Stomach smooth muscle (tissue), 2 donors: ENCODE results near the gene PRDM2.

Experiments
- H3K27ac ChIP-seq: one replicate; pipeline ENCODE4 v1.7.0; 2013; ENCODE audit warnings: mild to moderate bottlenecking, low read length, inconsistent platforms
- H3K27me3 ChIP-seq, 2 donors: one replicate each; pipeline ENCODE4 v1.7.0; 2013; ENCODE audit warnings: low read length in 2 of 2; ENCODE audit not compliant: insufficient read depth in 2 of 2, control insufficient read depth in 1 of 2
- H3K36me3 ChIP-seq, 2 donors: one replicate each; pipeline ENCODE4 v1.7.0; 2013; ENCODE audit warnings: low read length in 2 of 2; ENCODE audit not compliant: control insufficient read depth in 2 of 2, insufficient read depth in 2 of 2
- H3K4me1 ChIP-seq: one replicate; pipeline ENCODE4 v1.7.0; 2013; ENCODE audit warnings: low read length; ENCODE audit not compliant: control insufficient read depth, insufficient read depth
- H3K4me3 ChIP-seq, 2 donors: one replicate each; pipeline ENCODE4 v1.7.0; 2013; ENCODE audit warnings: low read length in 2 of 2
- H3K9ac ChIP-seq, 2 donors: one replicate each; pipeline ENCODE4 v1.7.0; 2013; ENCODE audit warnings: low read length in 2 of 2, mild to moderate bottlenecking in 1 of 2
- H3K9me3 ChIP-seq, 2 donors: one replicate each; pipeline ENCODE4 v1.7.0; 2013; ENCODE audit warnings: low read length in 2 of 2; ENCODE audit not compliant: control insufficient read depth in 2 of 2
- donor health status: healthy.
- donor health status: Pancreatic carcinoma.

PRDM2 gene

GRCh38 chr1:13778431-13778830 is 78.4 kb downstream of the PRDM2 start:
- H3K27me3 ChIP-seq: no peaks in the 10 kb centered on the region
- H3K9ac ChIP-seq: no peak overlapping the region
- H3K27ac ChIP-seq: no peak overlapping the region
- H3K36me3 ChIP-seq: peaks cover 32 to 45% of the 10 kb centered on the region in 2 donors
- H3K4me1 ChIP-seq: peaks cover 8% of the 10 kb centered on the region
- no peak overlapping the region for H3K4me3 ChIP-seq
- H3K9me3 ChIP-seq: no peaks in the 10 kb centered on the region

- Histone ChIP-seq H3K36me3 (peaks cover 29 to 40% of the 10 kb centered on the region in 2 donors), H3K4me3 (no peak overlapping the region), H3K27ac (no peak overlapping the region), H3K9me3 (no peaks in the 10 kb centered on the region), H3K4me1 (peaks cover 17% of the 10 kb centered on the region), H3K9ac (no peak overlapping the region), H3K27me3 (no peaks in the 10 kb centered on the region)
Observed at GRCh38 chr1:13779930-13780329, 79.9 kb downstream of the PRDM2 start.

GRCh38 chr1:13780780-13781179 is 80.8 kb downstream of the PRDM2 start:
- Histone ChIP-seq H3K9ac (no peak overlapping the region), H3K27ac (no peak overlapping the region), H3K4me3 (no peak overlapping the region), H3K36me3 (peaks cover 27 to 40% of the 10 kb centered on the region in 2 donors), H3K4me1 (peaks cover 24% of the 10 kb centered on the region), H3K9me3 (no peaks in the 10 kb centered on the region), H3K27me3 (no peaks in the 10 kb centered on the region)

GRCh38 chr1:13781228-13781627 is 81.2 kb downstream of the PRDM2 start:
- no peak overlapping the region for H3K4me3 ChIP-seq
- H3K27me3 ChIP-seq: no peaks in the 10 kb centered on the region
- no peak overlapping the region for H3K9ac ChIP-seq
- peaks cover 24% of the 10 kb centered on the region for H3K4me1 ChIP-seq
- H3K36me3 ChIP-seq: peaks cover 22 to 36% of the 10 kb centered on the region in 2 donors
- H3K27ac ChIP-seq: no peak overlapping the region
- no peaks in the 10 kb centered on the region for H3K9me3 ChIP-seq

GRCh38 chr1:13781907-13782633 is 82.1 kb downstream of the PRDM2 start:
- no peak overlapping the region for H3K27ac ChIP-seq
- no peak overlapping the region for H3K9ac ChIP-seq
- no peaks in the 10 kb centered on the region for H3K9me3 ChIP-seq
- H3K4me3 ChIP-seq: peak overlapping the region in 1 of 2 donors; percentile 15
- H3K4me1 ChIP-seq: peaks cover 24% of the 10 kb centered on the region
- no peaks in the 10 kb centered on the region for H3K27me3 ChIP-seq
- peaks cover 15 to 28% of the 10 kb centered on the region in 2 donors for H3K36me3 ChIP-seq

DNA sequence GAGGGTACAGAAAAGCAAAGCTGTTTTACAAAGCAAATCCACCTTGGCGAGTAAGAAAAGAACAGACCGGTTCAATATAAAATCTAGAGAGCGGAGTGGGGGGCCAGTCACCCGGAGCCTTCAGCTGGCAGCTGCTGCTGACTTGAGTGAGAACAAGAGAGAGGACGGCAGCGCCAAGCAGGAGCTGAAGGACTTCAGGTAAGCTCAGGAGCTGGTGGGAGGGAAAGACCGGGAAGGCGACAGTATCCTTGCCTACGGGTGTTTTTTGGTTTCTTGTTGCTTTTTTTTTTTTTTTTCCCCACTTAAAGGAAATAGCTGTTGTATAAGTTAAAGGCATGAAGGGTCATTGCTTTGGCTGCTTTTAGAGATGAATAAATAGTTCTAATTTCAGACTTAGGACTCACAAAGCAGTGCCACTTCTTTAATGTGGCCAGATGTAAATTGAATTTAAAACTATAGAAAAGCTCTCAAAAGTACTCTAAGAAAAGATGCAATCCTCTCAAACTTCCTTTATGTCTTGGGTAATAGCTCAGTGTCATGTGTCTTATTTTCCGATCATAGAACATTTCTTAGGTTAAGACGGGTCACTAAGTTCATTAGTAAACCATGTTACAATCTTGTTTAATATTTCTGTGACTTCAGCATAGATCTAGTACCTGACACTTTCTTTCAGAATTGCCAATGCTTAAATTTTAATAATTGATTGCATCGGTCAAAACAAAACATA is 82.8 kb downstream of the PRDM2 start:
- Histone ChIP-seq H3K36me3 (peaks cover 14 to 22% of the 10 kb centered on the region in 2 donors), H3K27me3 (no peaks in the 10 kb centered on the region), H3K27ac (no peak overlapping the region), H3K4me1 (peaks cover 24% of the 10 kb centered on the region), H3K9me3 (no peaks in the 10 kb centered on the region), H3K4me3 (peak overlapping the region in 1 of 2 donors; percentile 15), H3K9ac (no peak overlapping the region)

GRCh38 chr1:13783551-13783950 is 83.6 kb downstream of the PRDM2 start:
- peaks cover 24% of the 10 kb centered on the region for H3K4me1 ChIP-seq
- H3K36me3 ChIP-seq: peaks cover 14 to 20% of the 10 kb centered on the region in 2 donors
- H3K27ac ChIP-seq: no peak overlapping the region

GRCh38 chr1:13784971-13785370 is 85.0 kb downstream of the PRDM2 start:
- no peaks in the 10 kb centered on the region for H3K27me3 ChIP-seq
- H3K4me3 ChIP-seq: no peak overlapping the region
- H3K4me1 ChIP-seq: peaks cover 24% of the 10 kb centered on the region
- H3K27ac ChIP-seq: peak overlapping the region; percentile 3
- H3K9me3 ChIP-seq: no peaks in the 10 kb centered on the region
- no peak overlapping the region for H3K9ac ChIP-seq
- peaks cover 4 to 15% of the 10 kb centered on the region in 2 donors for H3K36me3 ChIP-seq

More at GRCh38 chr1:13783551-13783950, 83.6 kb downstream of the PRDM2 start:
- Histone ChIP-seq H3K27me3 (no peaks in the 10 kb centered on the region), H3K9ac (no peak overlapping the region), H3K9me3 (no peaks in the 10 kb centered on the region), H3K4me3 (no peak overlapping the region)

DNA sequence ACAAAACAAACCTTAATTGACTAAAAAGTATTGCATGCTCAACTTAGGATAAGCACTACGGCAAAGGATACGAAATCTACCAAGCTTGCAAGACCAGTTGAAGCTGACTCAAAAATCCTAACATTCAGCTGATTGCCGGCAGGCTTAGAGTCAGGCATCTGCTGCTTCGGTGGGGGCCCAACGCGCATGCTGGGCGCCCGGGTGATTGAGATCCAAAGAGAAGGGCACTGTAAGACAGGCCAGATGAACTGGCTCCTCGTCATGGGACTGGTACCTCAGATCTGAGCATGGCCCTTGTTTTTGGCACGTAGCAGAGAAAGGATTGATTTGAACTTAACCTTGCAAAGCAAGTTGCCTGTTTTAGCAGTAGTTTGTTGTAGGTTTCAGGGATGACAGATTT is 86.6 kb downstream of the PRDM2 start:
- H3K9me3 ChIP-seq: no peaks in the 10 kb centered on the region
- peaks cover 0 to 6% of the 10 kb centered on the region in 2 donors for H3K36me3 ChIP-seq
- H3K4me3 ChIP-seq: no peak overlapping the region
- H3K9ac ChIP-seq: no peak overlapping the region
- H3K27ac ChIP-seq: no peak overlapping the region
- no peaks in the 10 kb centered on the region for H3K27me3 ChIP-seq
- peaks cover 23% of the 10 kb centered on the region for H3K4me1 ChIP-seq

GRCh38 chr1:13788795-13789194 is 88.8 kb downstream of the PRDM2 start:
- Histone ChIP-seq H3K27ac (no peak overlapping the region), H3K9ac (no peak overlapping the region), H3K9me3 (no peaks in the 10 kb centered on the region), H3K4me1 (peaks cover 15% of the 10 kb centered on the region), H3K36me3 (peaks cover 0 to 11% of the 10 kb centered on the region in 2 donors), H3K27me3 (no peaks in the 10 kb centered on the region), H3K4me3 (no peak overlapping the region)
